HG03575 (cell line): ENCODE measurements around the gene TIGD2.
A peak's percentile ranks its signal among the peaks of the same experiment; 100 is the strongest.

ENCODE experiments used
- ATAC-seq: cut with Tn5 transposase; IDR thresholded peaks from one replicate; pipeline ENCODE4 v1.9.1; 2021; ENCODE audit not compliant: unreplicated experiment, insufficient number of reproducible peaks, low FRiP score; ENCODE audit errors: extremely low read depth

TIGD2 gene

DNA sequence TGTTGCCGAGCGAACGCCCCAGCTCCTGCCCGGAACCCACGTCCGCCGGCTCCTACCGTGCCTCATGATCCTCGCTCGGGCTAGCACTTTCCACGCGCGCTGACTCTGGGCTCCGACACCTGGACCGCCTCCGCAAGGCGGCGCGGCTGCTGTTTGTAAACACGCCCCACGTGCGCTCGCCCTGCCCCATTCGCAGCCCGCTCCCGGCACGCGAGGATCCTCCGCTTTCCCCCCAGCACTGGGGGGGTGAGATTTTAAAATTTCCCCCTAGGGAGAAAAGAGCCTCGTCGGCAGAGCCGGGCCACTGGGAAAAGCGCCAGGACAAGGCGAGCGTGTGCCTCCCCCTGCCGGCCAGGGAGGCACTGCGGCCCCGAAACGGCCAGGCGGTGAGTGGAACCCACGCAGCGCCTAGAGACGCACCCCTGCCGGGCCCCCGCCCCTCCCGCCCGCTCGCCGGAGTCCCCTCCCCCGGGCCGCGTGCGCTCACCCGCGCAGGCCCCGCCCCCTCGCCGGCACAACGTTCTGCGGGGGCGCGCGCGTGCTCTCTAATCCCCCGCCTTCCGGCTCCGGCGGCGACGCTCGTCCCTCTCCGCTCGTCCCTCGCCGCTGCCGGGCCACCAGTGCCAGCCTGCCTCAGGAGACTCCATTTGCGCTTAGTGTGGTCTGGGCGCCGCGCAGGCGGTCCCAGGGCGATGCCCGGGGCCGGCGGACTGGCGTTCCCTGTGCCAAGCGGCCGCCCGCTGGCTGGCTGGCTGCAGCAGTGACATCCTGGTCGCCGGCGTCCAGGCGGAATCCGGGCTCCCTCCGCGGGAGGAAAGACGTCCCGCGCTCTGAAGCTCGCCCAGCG lies at the start of gene TIGD2:
Gene TIGD2 (plus strand): TSS at position 548 of the 847 bp plus-strand sequence. CDS start 1,442 bp downstream, outside the sequence.
- peak; percentile 63 for ATAC-seq

DNA sequence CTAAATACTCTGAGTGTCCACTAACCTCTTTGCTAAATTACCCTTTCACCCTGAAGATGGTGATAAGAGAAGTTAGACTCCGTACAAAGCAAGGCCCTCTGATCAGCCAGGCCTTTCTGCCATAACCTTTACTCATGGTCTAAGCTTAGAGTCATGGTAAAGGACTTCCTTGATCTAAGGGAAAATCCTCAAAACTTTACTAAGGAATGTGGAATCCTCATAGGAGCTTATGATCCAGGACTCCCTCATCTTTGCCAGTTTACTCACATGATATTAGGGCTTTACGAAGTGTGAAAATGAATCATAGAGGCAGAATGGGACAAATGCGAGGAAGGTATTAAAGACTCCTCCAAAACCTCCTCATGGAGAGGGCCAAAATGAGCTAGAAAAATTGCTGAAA lies 46.5 kb upstream of the TIGD2 start:
- ATAC-seq = no peak

DNA sequence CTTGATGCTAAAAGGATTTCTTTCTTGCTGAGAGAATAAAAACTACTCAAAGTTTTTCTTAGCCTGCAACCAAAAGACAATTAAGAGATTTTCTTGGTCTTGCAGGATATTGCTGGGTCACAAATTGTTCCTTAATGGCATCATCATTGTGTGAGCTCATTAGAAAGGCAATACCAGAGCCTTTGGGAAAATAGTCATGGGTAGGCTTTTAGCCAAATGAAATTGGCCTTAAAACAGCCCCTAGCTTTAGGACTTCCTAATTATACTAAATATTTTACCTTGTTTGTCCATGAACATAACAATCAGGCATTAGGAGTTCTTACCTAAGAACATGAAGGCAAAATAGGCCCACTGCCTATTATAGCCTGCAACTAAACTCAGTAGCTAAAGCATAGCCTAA lies 43.9 kb upstream of the TIGD2 start:
- ATAC-seq = no peak

- peak; percentile 79 for ATAC-seq
Measured at GRCh38 chr4:89069481-89069880, 41.9 kb upstream of the TIGD2 start.

DNA sequence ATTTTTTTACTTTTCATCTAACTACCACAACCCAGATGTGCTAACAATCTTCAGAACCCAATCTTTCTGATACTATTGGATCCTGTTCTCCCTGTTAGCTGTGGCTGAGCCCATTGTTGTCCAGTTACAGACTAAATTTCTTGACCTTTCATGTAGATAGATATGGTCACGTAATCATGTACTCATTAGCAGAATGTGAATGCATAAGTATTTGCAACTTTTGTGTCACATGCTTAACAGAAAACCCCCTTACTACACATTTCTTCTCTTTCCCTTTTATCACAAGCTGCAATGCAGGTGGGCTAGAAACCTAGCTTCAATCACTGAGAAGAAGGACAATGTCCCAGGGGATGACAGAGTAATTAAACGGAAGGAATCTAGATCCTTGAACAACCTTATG lies 41.3 kb upstream of the TIGD2 start:
- no peak for ATAC-seq

- no peak for ATAC-seq
Measured at GRCh38 chr4:89071311-89071710, 40.0 kb upstream of the TIGD2 start.

GRCh38 chr4:89072921-89073320 lies 38.4 kb upstream of the TIGD2 start:
- ATAC-seq = no peak

DNA sequence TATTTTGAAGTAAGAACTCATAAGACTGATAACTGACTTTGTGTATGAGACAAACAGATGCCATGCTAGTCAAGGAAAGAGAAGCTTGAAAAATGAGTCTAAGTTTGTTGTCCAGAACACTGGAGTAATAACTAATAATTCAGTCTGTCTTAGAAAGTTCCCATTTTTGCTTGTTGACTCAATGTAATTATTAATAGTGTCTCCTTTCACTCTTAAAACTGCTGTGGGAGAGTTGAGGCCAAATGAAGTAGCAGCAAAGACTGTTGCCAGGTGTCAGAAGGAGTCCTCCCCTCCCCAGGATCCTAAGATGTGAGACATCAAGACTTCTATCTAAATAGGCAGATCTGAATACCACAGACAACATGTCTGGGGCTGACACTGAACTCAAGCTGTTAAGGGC lies 33.6 kb upstream of the TIGD2 start:
- ATAC-seq = no peak

DNA sequence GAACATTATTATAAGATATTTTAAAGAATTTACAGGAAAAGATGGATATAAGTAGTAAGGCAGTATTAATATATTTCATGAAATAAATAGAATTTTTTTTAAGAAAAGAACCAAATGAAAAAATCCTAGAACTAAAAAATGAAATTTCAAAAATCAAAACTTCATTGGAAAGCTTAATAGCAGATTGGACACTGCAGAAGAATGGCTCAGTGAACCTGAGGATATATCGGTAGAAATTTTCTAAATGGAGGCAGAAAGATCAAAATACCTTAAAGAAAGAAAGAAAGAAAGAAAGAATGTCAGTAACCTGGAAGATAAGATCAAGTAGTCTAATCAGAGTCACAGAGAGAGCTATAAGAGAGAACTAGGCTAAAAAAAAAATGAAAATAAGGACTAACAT lies 33.0 kb upstream of the TIGD2 start:
- ATAC-seq = no peak

- no peak for ATAC-seq
Measured at GRCh38 chr4:89099034-89099433, 12.3 kb upstream of the TIGD2 start.

GRCh38 chr4:89099471-89099870 lies 11.9 kb upstream of the TIGD2 start:
- ATAC-seq = no peak

DNA sequence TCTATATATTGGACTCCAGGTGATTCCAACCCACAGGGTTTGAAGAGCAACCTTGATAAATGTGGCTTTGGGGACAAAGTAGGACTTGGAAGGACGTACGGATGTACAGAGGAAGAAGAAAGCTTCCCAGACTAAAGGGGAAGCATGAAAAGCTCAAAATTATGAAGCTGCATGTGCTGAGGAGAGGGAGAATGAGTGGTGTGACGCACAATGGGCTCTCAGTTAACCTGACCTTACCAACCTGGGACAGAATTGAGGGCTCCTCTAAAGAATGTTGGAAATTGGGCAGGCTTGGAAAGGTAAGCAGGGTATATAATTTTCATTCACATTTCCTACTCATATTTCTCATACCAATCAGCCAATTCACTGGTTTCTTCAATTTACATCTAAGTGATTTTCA lies 10.5 kb upstream of the TIGD2 start:
- no peak for ATAC-seq

- ATAC-seq = peak; percentile 76
Measured at GRCh38 chr4:89101256-89102161, 9.8 kb upstream of the TIGD2 start.

DNA sequence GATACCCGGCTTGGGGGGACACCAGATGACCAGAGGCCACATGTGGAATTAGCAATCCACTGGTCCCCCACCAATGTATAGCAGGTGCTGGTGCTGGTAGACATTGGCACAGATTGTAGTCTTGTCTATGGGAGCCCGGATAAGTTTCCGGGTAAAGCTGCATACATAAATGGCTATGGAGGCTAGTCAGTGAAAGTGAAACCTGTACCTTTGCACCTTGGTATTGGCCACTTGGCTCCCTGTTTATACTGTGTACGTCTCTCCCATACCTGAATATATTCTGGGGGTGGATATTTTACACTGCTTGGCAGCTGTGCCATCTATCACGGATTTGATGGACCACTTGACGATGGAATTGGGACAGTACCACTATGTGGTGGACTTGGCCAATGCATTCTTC lies 5.6 kb upstream of the TIGD2 start:
- no peak for ATAC-seq

- no peak for ATAC-seq
Measured at GRCh38 chr4:89108091-89108490, 3.2 kb upstream of the TIGD2 start.

- ATAC-seq = no peak
Measured at GRCh38 chr4:89109841-89110540, 1.3 kb upstream of the TIGD2 start.

DNA sequence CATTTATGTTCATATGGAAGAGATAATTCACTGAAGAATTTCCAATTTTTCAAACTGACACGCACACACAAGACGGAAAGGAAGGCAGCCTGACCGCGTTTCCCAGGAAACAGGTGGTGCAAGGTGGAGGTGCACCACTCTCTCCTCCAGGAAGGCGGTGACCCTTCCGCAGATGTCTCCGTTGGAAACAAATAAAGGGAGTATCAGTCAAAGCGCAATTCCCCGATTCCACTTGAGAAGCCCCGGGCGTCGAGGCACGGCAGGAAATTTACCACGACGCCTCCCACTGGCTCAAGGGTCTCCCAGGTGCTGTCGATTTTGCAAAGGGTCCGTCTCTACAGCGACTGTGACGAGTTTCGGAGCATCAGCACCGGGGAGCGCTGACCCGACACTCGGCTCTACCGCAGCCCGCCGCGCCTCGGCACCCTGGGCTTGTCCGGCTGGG lies 770 bp upstream of the TIGD2 start:
- no peak for ATAC-seq

DNA sequence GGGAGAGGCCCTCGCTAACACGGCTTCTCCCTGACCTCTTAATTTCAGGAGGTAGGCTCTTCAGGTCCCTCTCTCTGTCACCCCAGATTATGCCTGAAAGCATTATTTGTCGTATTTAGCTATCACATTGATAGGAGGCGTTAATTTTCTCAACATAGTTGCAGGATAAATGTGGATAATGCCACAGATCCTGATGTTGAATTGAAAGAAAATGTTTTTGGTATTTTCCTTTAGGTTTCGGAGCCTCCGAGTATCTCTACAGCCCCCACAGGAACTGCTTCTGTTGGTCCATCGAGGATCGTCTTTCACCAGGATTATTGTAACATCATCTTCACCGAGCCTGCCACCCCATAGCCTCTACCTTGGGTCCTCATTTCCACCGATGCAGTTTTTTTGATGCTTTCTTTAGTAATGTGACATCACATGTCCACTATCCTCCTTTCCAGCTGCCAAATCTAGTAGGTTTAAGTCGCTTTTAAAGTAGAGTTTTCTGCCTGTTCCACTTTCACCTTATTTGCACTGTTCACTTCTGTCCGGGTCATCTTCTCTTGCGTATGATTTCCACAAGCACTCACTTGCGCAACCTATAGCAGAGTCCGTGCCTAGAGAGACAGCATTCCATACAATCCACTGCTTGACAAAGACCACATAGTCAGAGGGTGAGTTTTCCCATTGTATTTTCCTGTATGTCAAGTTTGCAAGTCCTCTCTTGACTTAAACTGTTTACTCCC lies 665 bp downstream of the TIGD2 start:
- no peak for ATAC-seq

GRCh38 chr4:89113415-89113814 lies 2.1 kb downstream of the TIGD2 start:
- no peak for ATAC-seq
